B cell (primary cell): ENCODE results near the gene LRRC8A. TPM values are rescaled to one million over a fixed set of nuclear protein-coding genes. Genes with fewer than 3 reads are reported as not detected.
"Not testable (repeated sequence)": the region's sequence is repeated elsewhere in the genome, so short reads cannot be mapped to it uniquely, and the experiment has no call there.

Experiments
- ATAC-seq: fragments of 200-7000 bp; cut with Tn5 transposase; one replicate; pipeline ENCODE4 v1.10.0; 2021; ENCODE audit warnings: low read depth, mild to moderate bottlenecking, moderate number of reproducible peaks, moderate library complexity
- CTCF ChIA-PET: fragments of 350-600 bp; sonication (Branson Sonifier 250); formaldehyde crosslinking; loops from one replicate; lab custom pipeline; 2021; ENCODE audit warnings: antibody characterized with exemption, inconsistent platforms; lab: Charles Lee
- POLR2A ChIA-PET: fragments of 350-600 bp; sonication (Branson Sonifier 250); formaldehyde crosslinking; loops from one replicate; lab custom pipeline; 2021; ENCODE audit warnings: antibody characterized with exemption; lab: Charles Lee
- DNase-seq: peaks from one replicate; pipeline ENCODE4 v3.0.0; 2013
- H2AFZ ChIP-seq: 2 replicates; pipeline ENCODE4 v1.6.1; 2012; ENCODE audit warnings: mild to moderate bottlenecking, low read depth, low read length; ENCODE audit not compliant: insufficient read depth, poor library complexity, severe bottlenecking
- H3K27ac ChIP-seq, 2 donors: 1 replicate in 1 of 2; 2 replicates in 1 of 2; pipeline ENCODE4 v1.5.1; 2012 to 2013; ENCODE audit warnings: low read length in 2 of 2, mild to moderate bottlenecking in 2 of 2, moderate library complexity in 1 of 2
- H3K27me3 ChIP-seq, 4 experiments: fragments of 200-600 bp in 1 of 4; sonication (generic) in 1 of 4; replicated peaks in 1 of 4; 1 replicate in 2 of 4; 2 replicates in 2 of 4; pipeline versions ENCODE4 v1.6.1 to v1.7.0; 2013 to 2016; ENCODE audit warnings: low read length in 3 of 4, mild to moderate bottlenecking in 2 of 4, mixed read lengths in 1 of 4, moderate library complexity in 1 of 4; ENCODE audit not compliant: insufficient read depth in 4 of 4, control insufficient read depth in 3 of 4; ENCODE audit errors: control extremely low read depth in 1 of 4
- H3K36me3 ChIP-seq, 2 experiments: replicated peaks in 1 of 2; 1 replicate in 1 of 2; 2 replicates in 1 of 2; pipeline versions ENCODE4 v1.6.1 to v1.7.1; 2013; ENCODE audit warnings: low read length in 1 of 2; ENCODE audit not compliant: insufficient read depth in 2 of 2, control insufficient read depth in 1 of 2; ENCODE audit errors: control extremely low read depth in 1 of 2, extremely low read depth in 1 of 2
- H3K4me1 ChIP-seq, 2 donors: fragments of 200-600 bp in 1 of 2; sonication (generic) in 1 of 2; 1 replicate in 1 of 2; 2 replicates in 1 of 2; pipeline versions ENCODE4 v1.5.1 to v1.6.1; 2013 to 2017; ENCODE audit warnings: low read length in 2 of 2; ENCODE audit not compliant: control insufficient read depth in 2 of 2, insufficient read depth in 2 of 2
- H3K4me2 ChIP-seq: replicated peaks from 2 replicates; pipeline ENCODE3; 2012; ENCODE audit warnings: mild to moderate bottlenecking, low read depth, low read length; ENCODE audit not compliant: poor library complexity, severe bottlenecking
- H3K4me3 ChIP-seq, 5 experiments: fragments of 200-600 bp in 1 of 5; sonication (generic) in 1 of 5; 1 replicate in 3 of 5; 2 replicates in 2 of 5; pipeline versions ENCODE4 v1.5.1 to v1.7.0; 2011 to 2016; ENCODE audit warnings: low read length in 4 of 5, mild to moderate bottlenecking in 4 of 5, low read depth in 2 of 5, control low read depth in 1 of 5, moderate library complexity in 1 of 5; ENCODE audit not compliant: insufficient read depth in 1 of 5; ENCODE audit errors: control extremely low read depth in 1 of 5, extremely low read depth in 1 of 5
- H3K79me2 ChIP-seq: fragments of 200-600 bp; sonication (generic); one replicate; pipeline ENCODE4 v1.6.0; 2016; ENCODE audit warnings: low read length; ENCODE audit not compliant: control insufficient read depth, insufficient read depth
- H3K9ac ChIP-seq: fragments of 200-600 bp; sonication (generic); 2 replicates; pipeline ENCODE4 v1.6.1; 2017; ENCODE audit warnings: mild to moderate bottlenecking, low read length, moderate library complexity
- H3K9me3 ChIP-seq, 3 donors: one replicate each; pipeline versions ENCODE4 v1.6.1 to v1.7.1; 2013; ENCODE audit warnings: low read length in 2 of 3; ENCODE audit not compliant: control insufficient read depth in 2 of 3, insufficient read depth in 1 of 3; ENCODE audit errors: control extremely low read depth in 1 of 3
- H4K20me1 ChIP-seq: 2 replicates; pipeline ENCODE4 v1.6.0; 2012; ENCODE audit warnings: mild to moderate bottlenecking, low read length; ENCODE audit not compliant: insufficient read depth, control insufficient read depth, poor library complexity, severe bottlenecking
- H3K27ac Mint-ChIP-seq: one replicate; pipeline ENCODE4 v1.8.0; 2021; ENCODE audit warnings: mixed read lengths
- H3K27me3 Mint-ChIP-seq: one replicate; pipeline ENCODE4 v1.8.0; 2021; ENCODE audit warnings: mixed read lengths
- H3K4me1 Mint-ChIP-seq: one replicate; pipeline ENCODE4 v1.8.0; 2021; ENCODE audit warnings: mixed read lengths
- H3K4me3 Mint-ChIP-seq: one replicate; pipeline ENCODE4 v1.8.0; 2021; ENCODE audit warnings: mixed read lengths
- H3K9me3 Mint-ChIP-seq: one replicate; pipeline ENCODE4 v1.8.0; 2022; ENCODE audit warnings: mixed read lengths; ENCODE audit not compliant: insufficient read depth
- EZH2 ChIP-seq: IDR thresholded peaks from 2 replicates; pipeline ENCODE4 v1.6.1; 2012; ENCODE audit warnings: borderline replicate concordance, low read depth, mild to moderate bottlenecking, moderate library complexity, low read length; ENCODE audit not compliant: insufficient read depth, poor library complexity, severe bottlenecking
- WGBS: methylation state at CpG from one replicate; pipeline ENCODE4 v1.1.5; 2013; ENCODE audit warnings: missing lambda C conversion rate; ENCODE audit not compliant: insufficient coverage; 5-methylcytosine and 5-hydroxymethylcytosine counted together
- intact Hi-C: fragments of 100-400 bp; cut with micrococcal nuclease; formaldehyde crosslinking; loops from one replicate; pipeline ENCODE4 v1.10.0; 2022
- polyA plus RNA-seq: library from polyadenylated mRNA; depleted of rRNA; stranded (reverse); fragments of >200 nt; gene quantifications from 2 replicates; pipeline ENCODE4 v1.2.3, GENCODE V29; 2012
- total RNA-seq, 2 donors: library from RNA; stranded (reverse); fragments of 120-200 nt in 1 of 2; gene quantifications; 1 replicate in 1 of 2; 2 replicates in 1 of 2; pipeline versions ENCODE4 v1.2.3 to v1.2.4, GENCODE V29; 2013 to 2022
- TF ChIP-seq, protein P1 (sequence below): fragments of 200-600 bp; IDR thresholded peaks from one replicate; pipeline ENCODE4 v1.8.0; 2022; ENCODE audit warnings: antibody characterized with exemption, mild to moderate bottlenecking

LRRC8A gene
- total and polyA plus RNA-seq, 2 donors (not counting 1 experiment from before 2014, with no cell fraction given): 13.1 to 14.5 TPM

DNA sequence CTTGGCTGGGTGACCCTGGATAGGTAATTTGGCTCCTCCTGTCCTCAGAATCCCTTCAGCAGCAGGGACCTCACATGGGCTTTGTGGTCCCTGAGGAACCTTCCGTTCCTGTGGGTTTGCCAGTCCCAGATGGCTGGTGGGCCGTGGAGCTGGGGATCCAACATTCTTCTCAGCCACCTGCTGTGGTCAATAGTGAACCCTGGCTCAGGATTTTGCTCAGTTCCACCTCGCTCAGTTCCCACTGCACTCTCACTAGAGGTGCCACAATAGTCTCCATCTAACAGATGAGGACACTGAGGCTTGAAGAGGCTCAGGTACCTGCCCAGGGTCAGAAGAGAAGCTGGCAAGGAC lies 35.3 kb upstream of the LRRC8A start:
- DNase-seq: no peak
- Mint-ChIP-seq H3K27me3 (no peaks in the 10 kb centered on the region), H3K9me3 (no peaks in the 10 kb centered on the region), H3K27ac (no peak overlapping the region), H3K4me1 (peaks cover 2% of the 10 kb centered on the region), H3K4me3 (no peak overlapping the region)
- no peak for TF ChIP-seq EZH2
- TF ChIP-seq, protein P1, sequence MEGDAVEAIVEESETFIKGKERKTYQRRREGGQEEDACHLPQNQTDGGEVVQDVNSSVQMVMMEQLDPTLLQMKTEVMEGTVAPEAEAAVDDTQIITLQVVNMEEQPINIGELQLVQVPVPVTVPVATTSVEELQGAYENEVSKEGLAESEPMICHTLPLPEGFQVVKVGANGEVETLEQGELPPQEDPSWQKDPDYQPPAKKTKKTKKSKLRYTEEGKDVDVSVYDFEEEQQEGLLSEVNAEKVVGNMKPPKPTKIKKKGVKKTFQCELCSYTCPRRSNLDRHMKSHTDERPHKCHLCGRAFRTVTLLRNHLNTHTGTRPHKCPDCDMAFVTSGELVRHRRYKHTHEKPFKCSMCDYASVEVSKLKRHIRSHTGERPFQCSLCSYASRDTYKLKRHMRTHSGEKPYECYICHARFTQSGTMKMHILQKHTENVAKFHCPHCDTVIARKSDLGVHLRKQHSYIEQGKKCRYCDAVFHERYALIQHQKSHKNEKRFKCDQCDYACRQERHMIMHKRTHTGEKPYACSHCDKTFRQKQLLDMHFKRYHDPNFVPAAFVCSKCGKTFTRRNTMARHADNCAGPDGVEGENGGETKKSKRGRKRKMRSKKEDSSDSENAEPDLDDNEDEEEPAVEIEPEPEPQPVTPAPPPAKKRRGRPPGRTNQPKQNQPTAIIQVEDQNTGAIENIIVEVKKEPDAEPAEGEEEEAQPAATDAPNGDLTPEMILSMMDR: no peak
- H3K36me3 ChIP-seq: peaks cover 0 to 6% of the 10 kb centered on the region in 2 experiments
- no peak overlapping the region for H3K9ac ChIP-seq
- H3K9me3 ChIP-seq: peaks cover 0 to 26% (median 4%) of the 10 kb centered on the region in 3 donors
- H3K4me2 ChIP-seq: no peak overlapping the region
- H3K4me1 ChIP-seq: no peaks in the 10 kb centered on the region
- POLR2A ChIA-PET: no interaction called here
- intact Hi-C loops: no loop called here
- no peaks in the 10 kb centered on the region for H4K20me1 ChIP-seq
- CTCF ChIA-PET: no interaction called here
- WGBS: 79% methylated on average over 3 of the region's 3 CpGs
- no peak overlapping the region for H3K27ac ChIP-seq
- no peak overlapping the region for H3K4me3 ChIP-seq
- no peak for ATAC-seq
- H3K27me3 ChIP-seq: no peaks in the 10 kb centered on the region
- H2AFZ ChIP-seq: no peak overlapping the region
- peaks cover 15% of the 10 kb centered on the region for H3K79me2 ChIP-seq

DNA sequence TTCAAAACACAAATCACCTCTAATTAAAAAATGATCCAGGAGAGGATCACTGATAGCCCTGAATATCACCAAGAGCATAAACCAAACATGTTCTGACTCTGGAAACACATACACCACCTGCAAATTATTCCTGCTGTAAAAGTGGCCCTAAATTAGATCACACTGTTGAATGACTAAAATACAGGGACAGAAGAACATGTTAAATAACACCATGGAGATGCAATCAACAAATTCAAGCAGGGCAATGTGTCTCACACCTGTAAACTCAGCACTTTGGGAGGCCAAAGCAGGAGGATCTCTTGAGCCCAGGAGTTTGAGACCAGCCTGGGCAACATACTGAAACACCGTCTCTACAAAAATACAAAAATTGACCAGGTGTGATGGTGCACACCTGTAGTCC lies 34.1 kb upstream of the LRRC8A start:
- POLR2A ChIA-PET: no interaction called here
- Histone ChIP-seq H3K4me1 (no peaks in the 10 kb centered on the region), H3K79me2 (peaks cover 15% of the 10 kb centered on the region), H3K4me2 (no peak overlapping the region), H3K27me3 (no peaks in the 10 kb centered on the region), H3K9ac (no peak overlapping the region), H2AFZ (no peak overlapping the region), H4K20me1 (no peaks in the 10 kb centered on the region), H3K4me3 (no peak overlapping the region), H3K9me3 (peaks cover 0 to 31% (median 4%) of the 10 kb centered on the region in 3 donors), H3K36me3 (no peaks in the 10 kb centered on the region), H3K27ac (no peak overlapping the region)
- Mint-ChIP-seq H3K9me3 (no peaks in the 10 kb centered on the region), H3K4me1 (no peaks in the 10 kb centered on the region), H3K27ac (no peak overlapping the region), H3K27me3 (no peaks in the 10 kb centered on the region), H3K4me3 (no peak overlapping the region)
- intact Hi-C loops: no loop called here
- ATAC-seq (no peak), DNase-seq (no peak)
- TF ChIP-seq EZH2: no peak
- TF ChIP-seq, protein P1: no peak
- CTCF ChIA-PET: interaction anchor here (0.7 kb wide), 1 partner anchor 82 kb away, joined by 3 read pairs; no protein-coding TSS in a partner anchor
- WGBS: no CpG with 5 or more reads among the region's 1 CpG

DNA sequence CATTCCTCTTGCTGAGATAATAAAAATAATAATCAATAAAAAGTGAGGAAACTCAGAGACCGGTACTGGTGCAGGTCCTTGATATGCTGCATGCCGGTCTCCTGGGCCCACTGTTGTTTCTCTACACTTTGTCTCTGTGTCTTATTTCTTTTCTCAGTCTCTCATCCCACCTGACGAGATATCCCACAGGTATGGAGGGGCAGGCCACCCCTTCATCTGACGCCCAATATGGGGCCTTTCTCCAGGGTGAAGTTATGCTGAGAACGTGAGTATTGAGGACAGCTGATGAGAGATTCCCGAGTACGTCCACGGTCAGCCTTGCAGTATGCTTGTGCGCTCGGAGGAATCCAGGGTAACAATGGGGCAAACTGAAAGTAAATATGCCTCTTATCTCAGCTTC lies 30.9 kb upstream of the LRRC8A start:
- CTCF ChIA-PET, DNase-seq, H3K4me1 Mint-ChIP-seq, H3K27me3 ChIP-seq, H3K36me3 ChIP-seq, H3K27ac Mint-ChIP-seq, H3K27ac ChIP-seq, H3K27me3 Mint-ChIP-seq, H3K9me3 Mint-ChIP-seq, H2AFZ ChIP-seq, H3K4me3 ChIP-seq, ATAC-seq, intact Hi-C loops, H3K4me1 ChIP-seq, H3K9ac ChIP-seq, H4K20me1 ChIP-seq, H3K4me2 ChIP-seq, H3K4me3 Mint-ChIP-seq, POLR2A ChIA-PET: not testable (repeated sequence)
- Histone ChIP-seq H3K9me3 (peaks cover 0 to 31% (median 4%) of the 10 kb centered on the region in 3 donors), H3K79me2 (peaks cover 11% of the 10 kb centered on the region)
- 93% methylated on average over 2 of the region's 10 CpGs for WGBS
